NCI-H446 (cell line): ENCODE results near the gene ABCC11.
"Not testable (repeated sequence)": the region's sequence is repeated elsewhere in the genome, so short reads cannot be mapped to it uniquely, and the experiment has no call there.

Source experiments
- DNase-seq, 2 experiments: peaks; one replicate each; lab custom pipeline; 2025; lab: John Stamatoyannopoulos, UW

The ABCC11 gene

DNA sequence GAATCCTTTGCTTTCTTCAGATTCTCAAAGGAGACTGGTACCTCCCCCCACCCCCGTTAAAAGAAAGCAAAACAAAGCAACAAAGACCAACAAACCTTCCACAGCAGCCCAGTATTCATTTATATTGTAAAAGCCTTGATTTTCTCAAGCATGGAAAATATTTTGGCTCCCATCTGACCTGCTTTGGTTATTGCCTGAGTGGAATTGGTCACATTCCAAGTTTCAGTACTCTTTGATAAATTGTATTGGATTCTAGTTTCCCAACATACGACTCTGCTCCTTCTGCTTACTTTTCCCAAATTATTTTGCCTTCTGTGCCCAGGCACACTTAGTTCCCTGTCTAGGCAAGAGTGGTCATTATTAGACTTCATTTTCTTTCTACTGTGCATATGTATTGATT is 1.3 kb downstream of the ABCC11 start:
- DNase-seq = peak in 1 of 2 experiments; percentile 45

DNA sequence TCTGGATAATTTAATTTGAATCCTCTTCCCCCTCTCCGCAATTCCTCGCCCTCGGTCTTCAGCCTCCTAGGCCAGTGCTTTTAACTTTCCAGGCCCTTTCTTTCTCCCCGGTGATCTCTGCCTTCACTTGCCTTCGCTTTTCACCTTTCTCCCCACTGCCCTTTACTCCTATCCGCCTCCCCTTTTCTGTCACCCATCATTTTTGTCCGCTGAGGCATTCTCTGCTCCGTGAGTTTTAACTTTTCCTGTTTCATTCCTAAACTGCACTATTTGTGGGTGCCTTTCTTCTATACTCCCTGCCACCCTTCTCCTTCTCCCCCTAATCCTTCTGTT is 2.5 kb downstream of the ABCC11 start:
- no peak for DNase-seq

DNA sequence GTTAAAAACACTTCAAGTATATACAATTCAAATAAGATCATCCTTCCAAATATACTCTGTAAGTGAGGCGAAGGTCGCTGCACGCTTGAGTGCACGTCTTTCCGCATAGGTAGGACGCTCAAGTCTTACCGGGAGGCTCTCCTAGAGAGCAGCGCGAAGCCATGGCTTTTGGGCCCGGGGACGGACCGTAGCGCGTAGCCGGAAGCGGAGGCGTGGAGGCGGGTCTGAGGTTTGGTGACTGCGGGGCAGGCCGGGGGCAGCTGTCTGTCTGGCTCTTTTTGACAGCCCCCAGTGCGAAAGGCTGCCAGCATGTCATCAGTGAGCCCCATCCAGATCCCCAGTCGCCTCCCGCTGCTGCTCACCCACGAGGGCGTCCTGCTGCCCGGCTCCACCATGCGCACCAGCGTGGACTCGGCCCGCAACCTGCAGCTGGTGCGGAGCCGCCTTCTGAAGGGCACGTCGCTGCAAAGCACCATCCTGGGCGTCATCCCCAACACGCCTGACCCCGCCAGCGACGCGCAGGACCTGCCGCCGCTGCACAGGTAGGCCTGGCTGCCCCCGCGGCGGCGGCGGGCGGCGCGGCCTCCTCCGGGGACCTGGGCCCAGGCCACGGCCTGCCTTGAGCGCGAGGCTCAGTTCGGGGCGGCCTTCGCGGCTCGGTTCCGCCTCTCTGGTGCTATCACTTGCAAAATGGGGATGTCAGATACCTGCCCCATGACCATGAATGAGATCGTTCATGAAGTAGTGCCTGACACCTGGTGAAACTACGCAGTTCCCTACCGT is 3.1 kb downstream of the ABCC11 start, which contains the start of gene LONP2:
Gene LONP2 (plus strand): TSS at position 221 of the 783 bp plus-strand sequence. CDS start 89 bp downstream, at position 310.
- peak; percentile 24 to 77 for DNase-seq

DNA sequence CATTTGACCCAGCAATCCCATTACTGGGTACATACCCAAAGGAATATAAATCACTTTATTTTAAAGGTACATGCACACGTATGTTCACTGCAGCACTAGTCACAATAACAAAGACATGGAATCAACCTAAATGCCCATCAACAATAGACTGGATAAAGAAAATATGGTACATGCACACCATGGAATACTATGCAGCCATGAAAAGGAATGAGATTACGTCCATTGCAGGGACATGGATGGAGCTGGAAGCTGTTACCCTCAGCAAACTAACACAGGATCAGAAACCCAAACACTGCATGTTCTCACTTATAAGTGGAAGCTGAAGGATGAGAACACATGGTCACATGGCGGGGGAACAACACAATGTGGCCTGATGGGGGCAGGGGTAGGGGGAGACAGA is 7.2 kb downstream of the ABCC11 start:
- DNase-seq = not testable (repeated sequence)

DNA sequence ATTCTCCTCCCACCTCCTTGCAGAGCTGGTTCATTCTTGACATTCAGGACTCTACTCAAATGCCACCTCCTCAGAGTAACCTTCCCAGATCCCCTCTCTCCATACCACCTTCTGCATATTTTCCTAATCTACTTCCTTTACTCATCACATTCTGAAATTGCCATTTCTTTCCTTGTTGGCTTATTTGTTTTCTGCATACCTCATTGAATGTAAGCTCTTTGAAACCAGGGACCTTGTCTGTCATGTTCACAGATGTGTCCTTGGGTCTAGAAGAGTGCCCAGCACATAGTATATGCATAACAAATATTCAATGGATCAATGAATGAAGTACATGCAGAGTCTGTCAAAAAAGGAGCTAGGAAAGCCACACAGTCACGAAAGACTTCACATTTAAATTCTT is 11.1 kb downstream of the ABCC11 start:
- no peak for DNase-seq

DNA sequence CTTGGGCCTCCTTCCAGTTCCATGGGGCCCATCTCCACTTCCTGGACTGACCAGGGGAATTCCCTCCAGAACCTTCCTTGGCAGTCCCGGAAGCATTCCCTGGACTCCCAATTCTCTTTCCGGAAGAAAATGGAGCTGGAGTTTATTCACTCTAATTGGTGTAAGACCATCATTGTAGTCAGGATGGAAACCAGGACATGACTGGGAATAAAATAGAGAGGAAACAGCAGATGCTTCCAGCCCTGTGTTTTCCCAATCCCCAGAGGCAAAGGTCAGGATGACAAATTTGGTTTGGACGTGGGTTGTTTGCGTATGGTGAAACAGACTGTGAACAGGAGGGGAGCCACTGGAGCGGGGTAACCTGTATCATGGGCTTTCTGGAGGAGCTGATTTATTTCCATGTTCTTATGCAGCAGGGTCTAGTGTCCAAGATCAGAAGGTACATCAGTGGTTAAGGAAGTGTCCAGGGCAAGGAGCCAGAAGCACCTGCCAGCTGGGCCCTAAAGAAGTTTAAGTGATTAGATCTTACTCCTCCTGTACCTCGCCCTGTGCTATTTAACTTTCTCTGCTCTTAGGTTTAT is 11.7 kb downstream of the ABCC11 start:
- no peak for DNase-seq

DNA sequence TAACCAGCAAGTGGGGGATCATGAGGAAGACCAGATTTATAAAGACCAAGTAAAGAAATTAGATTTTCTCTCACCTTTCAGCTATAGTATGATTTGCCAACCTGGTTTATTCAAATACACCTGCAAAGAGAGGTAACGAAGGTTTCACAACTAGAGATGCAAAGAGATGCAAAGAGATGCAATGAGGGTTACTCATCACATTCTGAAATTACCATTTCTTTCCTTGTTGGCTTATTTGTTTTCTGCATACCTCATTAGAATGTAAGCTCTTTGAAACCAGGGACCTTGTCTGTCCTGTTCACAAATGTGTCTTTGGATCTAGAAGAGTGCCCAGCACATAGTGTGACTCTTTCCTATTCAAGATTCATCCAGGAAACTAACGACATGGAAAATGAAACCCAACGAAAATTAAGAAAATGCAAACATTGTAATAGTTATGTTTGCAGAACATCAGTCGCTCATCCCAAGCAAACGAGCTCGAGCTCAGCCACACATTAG is 12.2 kb downstream of the ABCC11 start:
- DNase-seq = no peak

DNA sequence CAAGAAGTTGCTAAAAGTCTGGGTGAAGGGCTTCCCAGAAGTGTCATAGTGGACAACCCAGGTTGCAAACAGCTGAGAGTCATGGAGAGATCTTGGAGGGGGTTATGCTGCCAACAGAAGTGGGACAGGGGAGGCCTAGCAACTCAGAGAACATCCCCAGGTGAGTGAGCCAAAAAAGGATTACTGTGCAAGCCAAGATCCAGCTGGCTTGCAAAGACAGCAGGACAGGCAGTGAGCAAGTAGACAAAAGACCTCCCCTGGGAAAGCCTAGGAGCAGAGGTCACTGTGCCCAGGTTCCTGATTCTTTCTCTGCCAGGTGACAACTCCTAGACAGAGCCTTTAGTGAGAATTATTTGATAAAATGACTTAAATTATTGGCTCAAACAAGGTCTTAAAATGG is 12.7 kb downstream of the ABCC11 start:
- no peak for DNase-seq

DNA sequence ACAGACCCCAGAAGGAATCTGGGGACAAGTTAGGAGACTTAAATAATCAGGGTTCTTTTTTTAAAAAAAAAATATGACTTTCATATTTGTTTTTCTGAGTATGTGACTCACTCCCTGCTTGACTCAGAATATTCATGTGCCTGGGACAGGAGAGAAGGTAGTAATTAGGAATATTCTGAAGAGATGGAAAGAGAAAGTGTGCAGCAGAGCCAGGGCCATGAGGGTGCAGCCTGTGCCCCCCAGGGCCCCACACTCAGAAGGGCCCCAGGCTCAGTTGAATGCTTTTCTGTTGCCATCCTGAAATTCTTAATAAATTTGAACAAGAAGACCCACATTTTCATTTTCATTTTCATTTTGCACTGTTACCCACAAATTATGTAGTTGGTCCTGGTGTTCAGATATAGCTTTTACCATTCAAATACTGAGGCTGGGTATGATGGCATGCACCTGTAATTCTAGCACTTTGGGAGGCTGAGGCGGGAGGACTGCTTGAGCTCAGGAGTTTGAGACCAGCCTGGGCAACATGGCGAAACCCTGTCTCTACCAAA is 14.8 kb downstream of the ABCC11 start:
- DNase-seq = no peak

DNA sequence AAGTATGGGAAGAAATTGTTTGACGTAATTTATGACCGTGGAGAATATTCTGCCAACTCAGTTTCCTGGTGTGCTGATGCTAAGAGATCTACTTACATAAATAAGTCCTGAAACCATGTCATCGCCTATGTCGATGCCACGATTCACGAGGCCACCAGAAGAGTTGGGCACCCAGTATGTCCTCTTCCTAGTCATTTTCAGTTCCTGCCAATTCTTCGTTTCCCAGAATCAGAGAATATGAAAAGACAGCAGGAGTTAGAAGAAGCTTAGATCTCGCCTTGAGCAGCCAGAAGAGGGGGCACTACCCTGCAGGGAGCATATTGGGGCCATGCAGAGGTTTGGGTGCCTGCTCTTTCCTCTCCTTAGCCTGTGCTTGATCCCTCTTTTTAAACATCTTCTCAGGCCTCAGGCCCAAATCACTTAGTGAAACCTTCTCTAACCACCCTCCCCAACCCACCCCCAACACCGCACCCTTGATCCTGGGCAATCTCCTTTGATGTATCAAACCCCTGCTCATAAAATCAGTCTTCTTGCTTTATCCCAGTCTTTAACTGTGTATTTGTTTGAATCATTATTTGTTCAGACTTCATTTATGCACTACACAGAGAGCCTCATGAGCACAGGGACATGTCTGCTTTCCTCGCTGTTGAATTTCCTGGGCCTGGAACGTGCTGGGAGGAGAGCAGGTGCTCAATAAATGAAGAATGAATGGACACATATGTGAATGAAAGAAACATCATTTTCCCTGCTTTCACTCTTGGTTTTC is 15.4 kb downstream of the ABCC11 start:
- no peak for DNase-seq

DNA sequence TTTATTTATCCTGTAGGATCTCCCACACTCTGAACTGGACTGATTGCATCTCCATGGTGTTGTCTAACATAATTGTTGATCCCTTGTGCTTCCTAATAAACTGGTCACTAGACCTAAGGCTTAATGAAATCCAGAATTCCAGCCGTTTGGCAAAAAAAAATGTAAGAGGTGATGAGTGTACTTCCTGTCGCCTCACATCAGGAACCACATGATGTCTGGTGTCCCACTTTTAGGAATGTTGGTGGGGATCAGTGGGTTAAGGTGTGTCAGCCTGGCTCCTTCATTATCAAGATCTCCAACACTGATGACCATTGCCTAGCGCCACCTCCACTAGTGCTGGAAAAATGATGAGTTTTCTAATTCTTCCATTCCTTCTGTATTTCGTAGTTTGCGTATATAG is 21.9 kb downstream of the ABCC11 start:
- DNase-seq = no peak

DNA sequence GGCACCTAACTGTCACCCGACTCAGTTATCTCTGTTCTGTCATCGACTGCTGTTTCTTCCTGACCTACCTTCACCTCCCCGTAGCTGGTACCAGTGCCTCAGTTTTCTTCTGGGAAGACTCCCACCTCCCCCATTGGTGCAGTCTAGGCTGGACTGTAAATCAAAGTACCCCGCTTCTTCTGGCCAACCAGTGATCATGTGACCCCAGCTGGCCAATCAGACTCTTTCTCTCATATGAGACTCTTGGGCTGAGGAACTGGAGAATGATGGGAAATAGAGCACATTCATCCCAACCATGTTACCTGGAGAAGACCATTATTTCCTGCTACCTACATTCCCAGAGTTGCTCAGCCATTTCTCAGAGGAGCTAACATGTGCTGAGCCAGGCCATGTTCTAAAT is 23.8 kb downstream of the ABCC11 start:
- no peak for DNase-seq

DNA sequence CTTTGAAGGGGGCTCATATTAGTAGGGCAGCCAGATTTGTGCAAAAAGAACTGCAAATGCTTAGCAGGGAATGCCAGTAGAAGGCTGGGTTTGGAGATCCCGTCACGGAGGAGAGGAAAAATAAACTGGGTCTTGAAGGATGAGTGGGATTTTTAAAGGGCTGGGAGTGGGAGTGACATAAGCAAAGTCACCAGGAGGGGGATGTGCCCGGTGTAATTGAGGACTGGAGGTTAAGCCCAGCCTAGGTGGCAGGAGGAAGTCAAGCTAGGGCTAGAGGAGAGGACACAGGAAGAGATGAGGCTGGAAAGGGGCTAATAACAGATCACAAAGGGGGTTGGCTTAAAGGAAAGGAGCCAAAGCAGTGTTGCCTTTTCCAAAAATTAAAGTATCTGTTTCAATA is 26.4 kb downstream of the ABCC11 start:
- DNase-seq = no peak

DNA sequence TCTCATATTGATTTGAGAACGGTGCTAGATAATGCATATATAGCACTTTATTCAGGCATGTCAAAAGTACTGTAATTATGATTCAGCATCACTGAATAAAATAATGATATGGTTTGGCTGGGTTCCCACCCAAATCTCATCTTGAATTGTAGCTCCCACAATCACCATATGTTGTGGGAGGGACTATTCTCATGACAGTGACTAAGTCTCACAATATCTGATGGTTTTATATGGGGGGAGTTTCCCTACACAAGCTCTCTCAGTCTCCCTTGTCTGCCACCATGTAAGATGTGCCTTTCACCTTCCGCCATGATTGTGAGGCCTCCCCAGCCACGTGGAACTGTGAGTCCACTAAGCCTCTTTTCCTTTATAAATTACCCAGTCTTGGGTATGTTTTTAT is 28.9 kb downstream of the ABCC11 start:
- DNase-seq = no peak

DNA sequence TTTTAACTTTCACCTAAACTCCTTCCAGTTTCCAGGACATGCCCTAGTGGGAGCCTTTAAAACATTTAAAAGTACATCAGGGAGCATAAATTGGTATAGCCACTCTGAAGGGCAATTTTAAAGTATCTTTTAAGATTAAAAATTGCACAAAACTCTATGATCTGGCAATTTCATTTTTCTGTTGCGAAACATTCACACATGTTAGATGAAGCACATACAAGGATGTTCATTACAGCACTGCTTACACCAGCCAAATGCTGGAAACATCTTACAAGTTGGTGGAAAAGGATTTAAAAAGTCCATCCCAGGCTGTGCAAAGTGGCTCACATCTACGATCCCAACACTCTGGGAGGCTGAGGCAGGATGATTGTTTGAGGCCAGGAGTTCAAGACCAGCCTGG is 29.6 kb downstream of the ABCC11 start:
- DNase-seq = no peak

DNA sequence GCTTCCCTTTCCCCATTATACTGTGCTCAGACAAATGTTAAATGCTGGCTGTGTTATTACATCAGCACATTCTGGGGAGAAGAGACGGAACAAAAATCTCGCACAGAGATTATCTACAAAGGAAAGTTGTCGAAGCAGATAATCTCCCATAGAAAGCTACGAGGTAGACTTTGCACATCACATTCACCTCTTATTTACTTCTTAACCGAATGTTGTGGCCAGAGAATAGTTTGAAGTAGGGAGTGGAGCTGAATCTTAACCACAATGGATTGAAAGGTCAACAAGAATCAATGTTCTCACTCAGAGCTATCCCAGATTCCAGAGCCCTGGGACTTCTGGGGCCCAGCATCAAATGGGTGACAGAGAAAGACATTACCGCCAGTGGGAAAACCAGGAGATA is 31.6 kb downstream of the ABCC11 start:
- no peak for DNase-seq

DNA sequence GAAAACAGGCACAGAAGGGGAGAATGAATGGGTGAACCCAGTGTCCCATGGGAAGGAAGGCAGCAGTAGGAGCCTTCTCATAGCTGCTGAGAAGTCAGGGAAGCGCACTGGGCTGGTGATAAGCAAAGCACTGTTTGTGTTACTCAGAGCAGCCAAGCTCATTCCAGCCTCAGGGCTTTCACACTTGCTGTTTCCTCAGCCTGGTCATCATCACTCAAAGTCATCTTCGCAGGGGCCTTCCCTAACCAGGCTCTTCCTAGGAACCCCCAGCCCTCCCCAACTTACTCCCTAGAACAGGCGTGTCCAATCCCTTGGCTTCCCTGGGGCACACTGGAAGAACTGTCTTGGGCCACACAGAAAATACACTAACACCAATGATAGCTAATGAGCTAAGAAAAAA is 35.3 kb downstream of the ABCC11 start:
- DNase-seq = no peak

DNA sequence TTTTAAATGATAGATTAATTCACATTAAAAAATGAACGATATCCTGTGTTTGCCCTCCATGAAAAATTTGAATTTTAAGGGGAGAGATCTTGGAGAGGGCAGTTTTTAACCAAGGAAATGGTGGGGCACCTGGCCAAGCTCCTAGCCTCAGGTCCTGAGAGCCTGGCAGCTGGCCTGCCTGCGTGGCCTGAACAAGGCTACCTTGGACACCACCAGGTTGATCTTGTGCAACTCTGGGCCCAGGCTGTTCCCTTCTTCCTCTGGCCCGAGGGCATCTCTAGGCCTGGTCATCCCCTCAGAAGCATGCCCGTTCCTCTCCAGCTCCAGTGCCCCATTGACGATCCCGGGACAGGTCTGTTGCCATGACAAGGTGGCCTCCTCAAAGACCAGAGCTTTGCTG is 36.6 kb downstream of the ABCC11 start:
- no peak for DNase-seq

DNA sequence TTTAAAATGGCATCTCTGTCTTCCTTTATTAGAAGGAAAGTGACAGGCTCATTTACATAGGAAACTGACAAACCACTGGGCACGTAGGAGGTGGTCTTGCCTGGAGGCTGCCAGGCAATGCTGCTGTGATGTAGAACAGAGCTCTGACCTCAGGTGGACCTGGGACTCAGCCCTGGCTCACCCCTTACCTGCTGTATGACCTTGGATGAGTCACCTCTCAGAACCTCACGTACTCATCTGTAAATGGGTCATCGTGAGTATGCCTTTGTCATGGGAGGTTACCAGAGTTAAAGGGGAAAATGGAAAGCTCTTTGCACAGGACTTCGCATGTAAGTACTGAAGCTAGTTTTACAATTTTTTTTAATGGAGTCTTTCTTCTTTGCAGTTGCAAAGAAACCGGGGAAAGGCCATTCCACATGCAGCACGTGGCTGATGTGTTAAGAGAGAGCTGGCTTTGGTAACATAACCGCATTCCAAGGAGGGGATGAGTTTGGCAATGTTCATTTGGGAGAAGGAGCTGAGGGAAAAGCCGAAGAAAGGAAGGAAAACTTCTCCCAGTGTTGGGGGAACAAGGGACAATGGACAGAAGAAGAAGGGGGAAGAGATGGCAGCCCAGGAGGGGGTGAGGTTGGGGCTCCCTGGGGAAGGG is 40.6 kb downstream of the ABCC11 start:
- DNase-seq = no peak

DNA sequence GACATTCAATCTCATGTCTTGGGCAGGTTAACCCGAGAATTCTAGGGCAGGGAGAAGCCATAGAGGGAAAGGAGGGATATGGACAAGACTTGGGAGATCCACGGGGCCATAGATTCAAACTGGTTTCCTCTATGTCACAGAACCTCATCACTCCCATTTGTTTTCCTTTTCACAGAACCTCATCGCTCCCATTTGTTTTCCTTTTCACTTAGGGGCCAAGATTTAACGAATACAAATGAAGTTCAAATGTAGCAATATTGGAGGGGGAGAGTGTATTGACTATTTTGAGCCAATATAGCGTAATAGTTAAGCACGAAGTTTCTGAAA is 42.6 kb downstream of the ABCC11 start:
- DNase-seq = no peak

DNA sequence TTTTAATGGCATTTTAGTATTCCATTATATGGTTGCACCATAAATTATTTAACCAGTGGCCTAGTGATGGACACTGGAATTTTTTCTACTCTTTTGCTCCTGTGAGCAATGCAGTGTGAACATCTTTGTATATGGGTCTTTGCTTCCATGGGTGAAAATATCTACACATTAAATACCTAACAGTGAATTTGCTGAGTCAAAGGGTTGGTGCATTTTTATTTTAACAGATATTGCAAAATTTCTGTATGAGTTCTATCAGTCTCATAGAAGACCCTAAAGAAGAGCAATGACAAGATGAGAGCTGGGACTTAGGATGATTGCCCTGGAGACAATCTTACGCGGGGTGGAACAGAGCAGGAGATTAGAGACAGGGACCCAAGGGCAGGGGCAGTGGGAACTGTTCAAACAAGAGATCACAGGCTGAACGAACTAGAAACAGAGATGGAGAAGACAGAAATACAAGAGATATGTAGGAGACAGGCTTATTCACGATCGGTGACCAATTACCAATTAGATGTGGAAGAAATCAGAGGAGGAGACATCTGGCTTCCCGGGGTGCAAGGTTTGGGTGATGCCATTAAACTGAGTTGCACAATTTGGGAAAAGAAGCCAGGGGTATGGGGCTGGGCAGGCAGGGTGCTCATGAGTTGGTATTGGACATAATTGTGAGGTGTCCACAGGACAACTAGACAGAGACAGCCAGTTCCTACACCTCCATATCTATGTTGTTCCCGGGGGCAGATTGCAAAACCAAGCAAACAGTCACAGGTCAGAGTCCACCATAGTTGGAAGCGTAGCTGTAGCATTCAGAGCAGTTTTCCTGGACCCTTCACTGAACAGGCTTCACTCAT is 43.1 kb downstream of the ABCC11 start:
- DNase-seq = no peak
